H1 (cell line): ENCODE results near the gene RASAL2. TPM values are rescaled to one million over a fixed set of nuclear protein-coding genes. Genes with fewer than 3 reads are reported as not detected.

Source experiments
- CTCF ChIA-PET: fragments of 300-600 bp; sonication (Branson Sonifier 250); formaldehyde crosslinking; loops from one replicate; lab custom pipeline; 2021; ENCODE audit not compliant: partially characterized antibody; lab: Charles Lee
- POLR2A ChIA-PET: fragments of 300-600 bp; sonication (Branson Sonifier 250); formaldehyde crosslinking; loops from one replicate; lab custom pipeline; 2021; ENCODE audit warnings: inconsistent platforms; ENCODE audit not compliant: partially characterized antibody; lab: Charles Lee
- DNase-seq, 2 experiments: peaks; one replicate each; pipeline versions ENCODE4 v3.0.0 to v3.0.0-alpha.2; 2010 to 2022; ENCODE audit warnings: low spot score in 2 of 2, low read depth in 1 of 2, mixed read lengths in 1 of 2
- FAIRE-seq: peaks from 2 replicates; lab custom pipeline; 2011; peaks lifted over from hg19 to GRCh38; lab: Jason Lieb, UNC
- H2AFZ ChIP-seq: 2 replicates; pipeline ENCODE4 v1.8.1; 2012; ENCODE audit warnings: low read length, inconsistent platforms
- H2AK5ac ChIP-seq: 2 replicates; pipeline ENCODE4 v1.6.1; 2013; ENCODE audit warnings: low read depth, low read length
- H2BK120ac ChIP-seq: replicated peaks from 2 replicates; pipeline ENCODE3; 2013; ENCODE audit warnings: low read depth, low read length, inconsistent platforms
- H2BK12ac ChIP-seq: 2 replicates; pipeline ENCODE4 v1.6.1; 2013; ENCODE audit warnings: low read depth, low read length
- H2BK15ac ChIP-seq: 2 replicates; pipeline ENCODE4 v1.6.1; 2013; ENCODE audit warnings: low read length
- H2BK20ac ChIP-seq: 2 replicates; pipeline ENCODE4 v1.6.1; 2013; ENCODE audit warnings: low read length
- H2BK5ac ChIP-seq: 2 replicates; pipeline ENCODE4 v1.6.1; 2013; ENCODE audit warnings: low read depth, low read length
- H3K14ac ChIP-seq: 2 replicates; pipeline ENCODE4 v1.6.1; 2013; ENCODE audit warnings: inconsistent platforms; ENCODE audit not compliant: insufficient read length
- H3K18ac ChIP-seq: 2 replicates; pipeline ENCODE4 v1.6.1; 2013; ENCODE audit warnings: low read length; ENCODE audit errors: extremely low read depth
- H3K23ac ChIP-seq: 2 replicates; pipeline ENCODE4 v1.6.1; 2013; ENCODE audit warnings: inconsistent platforms; ENCODE audit not compliant: insufficient read length
- H3K23me2 ChIP-seq: 2 replicates; pipeline ENCODE4 v1.6.1; 2013; ENCODE audit warnings: low read depth, low read length
- H3K27ac ChIP-seq: 2 replicates; pipeline ENCODE4 v1.6.1; 2011; ENCODE audit warnings: low read depth, low read length, inconsistent platforms
- H3K27me3 ChIP-seq, 4 experiments: replicated peaks in 1 of 4; 1 replicate in 1 of 4; 2 replicates in 3 of 4; pipeline versions ENCODE4 v1.6.1 to v1.8.1; 2011 to 2013; ENCODE audit warnings: low read length in 3 of 4, mild to moderate bottlenecking in 3 of 4, inconsistent platforms in 2 of 4, mixed read lengths in 2 of 4, moderate library complexity in 1 of 4; ENCODE audit not compliant: control insufficient read depth in 3 of 4, insufficient read depth in 3 of 4; ENCODE audit errors: extremely low read depth in 1 of 4
- H3K36me3 ChIP-seq, 4 experiments: 2 replicates each; pipeline versions ENCODE4 v1.6.1 to v1.8.1; 2011 to 2013; ENCODE audit warnings: mild to moderate bottlenecking in 4 of 4, low read length in 3 of 4, moderate library complexity in 2 of 4, control low read depth in 1 of 4, inconsistent platforms in 1 of 4; ENCODE audit not compliant: insufficient read depth in 4 of 4, control insufficient read depth in 2 of 4
- H3K4ac ChIP-seq: replicated peaks from 2 replicates; pipeline ENCODE3; 2013; ENCODE audit warnings: low read length, low read depth, mixed read lengths, inconsistent platforms; ENCODE audit not compliant: insufficient read length
- H3K4me1 ChIP-seq, 4 experiments: replicated peaks in 1 of 4; 1 replicate in 1 of 4; 2 replicates in 3 of 4; pipeline versions ENCODE4 v1.6.1 to v1.8.1; 2011 to 2013; ENCODE audit warnings: low read length in 3 of 4, inconsistent platforms in 2 of 4, mixed read lengths in 1 of 4; ENCODE audit not compliant: insufficient read depth in 4 of 4, control insufficient read depth in 3 of 4
- H3K4me2 ChIP-seq, 2 experiments: 2 replicates each; pipeline versions ENCODE4 v1.6.1 to v1.8.1; 2011 to 2013; ENCODE audit warnings: low read depth in 2 of 2, low read length in 2 of 2, control low read depth in 1 of 2, inconsistent platforms in 1 of 2, mild to moderate bottlenecking in 1 of 2; ENCODE audit not compliant: insufficient read depth in 1 of 2
- H3K4me3 ChIP-seq, 4 experiments: fragments of 200-600, 300-600 bp in 1 of 4; sonication (generic), shearing (Covaris generic), sonication (Bioruptor Twin) in 1 of 4; 2 replicates each; pipeline versions ENCODE4 v1.5.1 to v1.8.1; 2011 to 2016; ENCODE audit warnings: low read length in 4 of 4, low read depth in 3 of 4, control low read depth in 2 of 4, inconsistent platforms in 2 of 4, mild to moderate bottlenecking in 2 of 4, mixed read lengths in 1 of 4, moderate library complexity in 1 of 4; ENCODE audit not compliant: insufficient read depth in 2 of 4; ENCODE audit errors: extremely low read depth in 1 of 4
- H3K56ac ChIP-seq: replicated peaks from 2 replicates; pipeline ENCODE3; 2013; ENCODE audit warnings: low read depth, mild to moderate bottlenecking, mixed read lengths, low read length, inconsistent platforms; ENCODE audit not compliant: insufficient read length
- H3K79me1 ChIP-seq: 2 replicates; pipeline ENCODE4 v1.6.1; 2013; ENCODE audit warnings: low read depth, low read length, control low read depth
- H3K79me2 ChIP-seq, 2 experiments: 2 replicates each; pipeline versions ENCODE4 v1.6.1 to v1.8.1; 2012 to 2013; ENCODE audit warnings: low read length in 2 of 2, mild to moderate bottlenecking in 2 of 2, inconsistent platforms in 1 of 2; ENCODE audit not compliant: insufficient read depth in 2 of 2, control insufficient read depth in 1 of 2
- H3K9ac ChIP-seq, 4 experiments: replicated peaks in 1 of 4; 1 replicate in 1 of 4; 2 replicates in 3 of 4; pipeline versions ENCODE4 v1.6.1 to v1.8.1; 2011 to 2013; ENCODE audit warnings: low read depth in 3 of 4, low read length in 3 of 4, control low read depth in 2 of 4, mild to moderate bottlenecking in 2 of 4, moderate library complexity in 2 of 4, inconsistent platforms in 1 of 4; ENCODE audit errors: extremely low read depth in 1 of 4
- H3K9me3 ChIP-seq, 2 experiments: 2 replicates each; pipeline versions ENCODE4 v1.6.1 to v1.8.1; 2012 to 2013; ENCODE audit warnings: mild to moderate bottlenecking in 2 of 2, moderate library complexity in 2 of 2, control low read depth in 1 of 2, inconsistent platforms in 1 of 2, low read depth in 1 of 2, low read length in 1 of 2, mixed read lengths in 1 of 2; ENCODE audit not compliant: insufficient read depth in 2 of 2
- H4K20me1 ChIP-seq, 2 experiments: replicated peaks in 1 of 2; 2 replicates each; pipeline versions ENCODE3 to v1.8.1; 2011 to 2013; ENCODE audit warnings: inconsistent platforms in 2 of 2, low read length in 2 of 2, mild to moderate bottlenecking in 1 of 2; ENCODE audit not compliant: insufficient read depth in 2 of 2, control insufficient read depth in 1 of 2
- H4K5ac ChIP-seq: 2 replicates; pipeline ENCODE4 v1.6.1; 2013; ENCODE audit warnings: low read length, low read depth, mixed read lengths, inconsistent platforms; ENCODE audit not compliant: insufficient read length
- H4K8ac ChIP-seq: 2 replicates; pipeline ENCODE4 v1.8.0; 2013; ENCODE audit warnings: mild to moderate bottlenecking, moderate library complexity, low read length, inconsistent platforms; ENCODE audit not compliant: insufficient read depth; ENCODE audit errors: extremely low read depth
- H4K91ac ChIP-seq: replicated peaks from 2 replicates; pipeline ENCODE3; 2013; ENCODE audit warnings: low read length, mixed read lengths, inconsistent platforms; ENCODE audit not compliant: insufficient read length
- BACH1 ChIP-seq: IDR thresholded peaks from 2 replicates; pipeline ENCODE4 v1.6.1; 2012; ENCODE audit warnings: low read length, improper control_type of control experiment
- CBX8 ChIP-seq: fragments of 300-800, 300-1000 bp; sonication (generic); IDR thresholded peaks from 2 replicates; pipeline ENCODE4 v1.7.1; 2016; ENCODE audit warnings: low read depth, low read length, borderline replicate concordance
- CEBPB ChIP-seq: IDR thresholded peaks from 2 replicates; pipeline ENCODE4 v1.6.1; 2012; ENCODE audit warnings: low read depth, low read length
- CTCF ChIP-seq, 3 experiments: IDR thresholded peaks; 1 replicate in 2 of 3; 2 replicates in 1 of 3; pipeline versions ENCODE4 v1.5.1 to v1.6.1; 2011; ENCODE audit warnings: low read length in 3 of 3, mild to moderate bottlenecking in 3 of 3, inconsistent platforms in 2 of 3, low read depth in 1 of 3, moderate library complexity in 1 of 3; ENCODE audit not compliant: insufficient read depth in 1 of 3; ENCODE audit errors: control extremely low read depth in 1 of 3
- JUN ChIP-seq: IDR thresholded peaks from 2 replicates; pipeline ENCODE4 v1.6.1; 2011; ENCODE audit warnings: low read depth, mild to moderate bottlenecking, improper control_type of control experiment, low read length
- MAFK ChIP-seq: IDR thresholded peaks from 2 replicates; pipeline ENCODE4 v1.6.1; 2012; ENCODE audit warnings: low read depth, mild to moderate bottlenecking, improper control_type of control experiment, low read length
- NRF1 ChIP-seq: IDR thresholded peaks from 2 replicates; pipeline ENCODE4 v1.6.1; 2011; ENCODE audit warnings: mild to moderate bottlenecking, low read depth, low read length, improper control_type of control experiment
- PHF8 ChIP-seq: fragments of 200-600 bp; sonication (generic); conservative IDR thresholded peaks from 2 replicates; pipeline ENCODE4 v1.7.1; 2012; ENCODE audit warnings: low read depth, mild to moderate bottlenecking, inconsistent platforms, low read length, moderate library complexity
- RAD21 ChIP-seq, 2 experiments: IDR thresholded peaks in 1 of 2; conservative IDR thresholded peaks in 1 of 2; 2 replicates each; pipeline ENCODE4 v1.6.1; 2011; ENCODE audit warnings: low read depth in 2 of 2, low read length in 2 of 2, improper control_type of control experiment in 1 of 2, inconsistent platforms in 1 of 2, mild to moderate bottlenecking in 1 of 2, moderate library complexity in 1 of 2
- WGBS, 2 experiments: shearing (Covaris generic) in 1 of 2; methylation state at CpG; one replicate each; pipeline versions ENCODE4 v1.1.6 to v1.1.7; 2013 to 2015; ENCODE audit warnings: low lambda C conversion rate in 2 of 2, mixed read lengths in 2 of 2, inconsistent platforms in 1 of 2, low coverage in 1 of 2, missing lambda C conversion rate in 1 of 2; ENCODE audit not compliant: insufficient replicate concordance in 2 of 2, insufficient coverage in 1 of 2, insufficient read length in 1 of 2; ENCODE audit errors: extremely low coverage in 1 of 2, missing lambda C conversion rate in 1 of 2; 5-methylcytosine and 5-hydroxymethylcytosine counted together
- polyA plus RNA-seq, 7 experiments: library from polyadenylated mRNA; depleted of rRNA in 3 of 7; stranded (reverse) in 5 of 7; unstranded in 2 of 7; fragments of >200 nt in 5 of 7; fragments of 200-250 nt in 2 of 7; gene quantifications; 1 replicate in 5 of 7; 2 replicates in 1 of 7; 4 replicates in 1 of 7; pipeline versions ENCODE4 v1.2.1 to v1.2.3, GENCODE V29; 2011 to 2013; ENCODE audit warnings: missing spikeins in 2 of 7, mixed read lengths in 2 of 7
- total RNA-seq: library from RNA; stranded (reverse); fragmentation: NEBNext Ultra II Directional; extraction: Animal tissue kit (Norgen Biotek cat#: 25700); gene quantifications from 2 replicates; pipeline ENCODE4 v1.2.1, GENCODE V29; 2021

RASAL2 gene
- total and polyA plus RNA-seq, 2 of the 8 experiments (the other 6 are each of a cell fraction or from before 2014, with no cell fraction given), result 15.9 to 32.5 TPM

GRCh38 chr1:178344513-178345091 is 250.7 kb downstream of the RASAL2 start:
- Histone ChIP-seq H2AFZ (no peak overlapping the region), H3K4me1 (peaks cover 0 to 17% (median 11%) of the 10 kb centered on the region in 4 experiments; a peak in 4 of 7 replicates), H3K4ac (no peak overlapping the region), H3K36me3 (no peaks in the 10 kb centered on the region), H3K9ac (no peak overlapping the region), H4K5ac (no peak overlapping the region), H2BK20ac (no peak overlapping the region), H4K20me1 (no peaks in the 10 kb centered on the region), H3K56ac (no peak overlapping the region), H3K4me3 (no peak overlapping the region; a peak in 1 of 8 replicates), H2BK120ac (no peak overlapping the region), H3K4me2 (peak overlapping the region; percentile 37 to 46; a peak in 3 of 4 replicates), H3K14ac (no peak overlapping the region)
- no peak for DNase-seq
- WGBS, 2 experiments, result 47% methylated on average over 5 of the region's 5 CpGs; no CpG with 5 or more reads in 1 of the 2 experiments
- POLR2A ChIA-PET, result interaction anchor here (1.8 kb wide), 1 partner anchor 24 kb away, joined by 7 read pairs; no protein-coding TSS in a partner anchor
- TF ChIP-seq CBX8, result no peak
- peak in 2 of 3 experiments; percentile 33 to 57; a peak in 2 of 4 replicates for TF ChIP-seq CTCF (IDR thresholded peaks at IDR 0.05; ENCODE audit: control extremely low read depth in 1 of 3, insufficient read depth in 1 of 3, low read depth in 1 of 3, low read length in 3 of 3)
- peak; percentile 37; the same call in 1 of the 2 replicates for TF ChIP-seq CEBPB
- peak; percentile 88 for TF ChIP-seq BACH1
- peak; percentile 57 for TF ChIP-seq MAFK
- no peak for TF ChIP-seq PHF8
- no peak for TF ChIP-seq JUN
- no peak for TF ChIP-seq NRF1
- peak; percentile 47 to 55 for TF ChIP-seq RAD21 (IDR thresholded peaks at IDR 0.05 in 1 of 2, conservative IDR thresholded peaks at IDR 0.05 in 1 of 2; ENCODE audit: low read depth in 2 of 2, low read length in 2 of 2)
- TF ChIP-seq, all 59 proteins: peak for 5
- peak; percentile 85 for FAIRE-seq
- Histone ChIP-seq H3K23me2 (no peaks in the 10 kb centered on the region), H2AK5ac (no peak overlapping the region), H3K18ac (no peak overlapping the region), H4K8ac (no peak overlapping the region), H3K27ac (no peak overlapping the region), H4K91ac (no peak overlapping the region), H3K23ac (no peak overlapping the region), H3K9me3 (no peaks in the 10 kb centered on the region), H2BK12ac (no peak overlapping the region), H3K27me3 (no peaks in the 10 kb centered on the region), H2BK15ac (no peak overlapping the region), H2BK5ac (no peak overlapping the region), H3K79me2 (peaks cover 0 to 64% of the 10 kb centered on the region in 2 experiments; a peak in 2 of 4 replicates), H3K79me1 (no peaks in the 10 kb centered on the region)
- CTCF ChIA-PET, result interaction anchor here (0.6 to 6.5 kb wide), 16 partner anchors 9 to 633 kb away, joined by 3 to 50 read pairs (median 6); no protein-coding TSS in a partner anchor
